Loucy (cell line): ENCODE measurements around the gene PEX14.

Source experiments
- H2AFZ ChIP-seq: fragments of 200-600 bp; sonication (generic); 2 replicates; pipeline ENCODE4 v1.6.0; 2016; ENCODE audit warnings: antibody characterized with exemption, mild to moderate bottlenecking, low read length, moderate library complexity
- H3F3A ChIP-seq: fragments of 200-600 bp; 2 replicates; pipeline ENCODE4 v1.6.0; 2016; ENCODE audit warnings: antibody characterized with exemption, low read depth, mild to moderate bottlenecking
- H3K27me3 ChIP-seq: fragments of 200-600 bp; sonication (generic); 2 replicates; pipeline ENCODE4 v1.6.1; 2014; ENCODE audit warnings: low read length, mild to moderate bottlenecking; ENCODE audit not compliant: insufficient read depth, poor library complexity, severe bottlenecking
- H3K36me3 ChIP-seq: fragments of 200-600 bp; sonication (generic); 2 replicates; pipeline ENCODE4 v1.6.1; 2016; ENCODE audit warnings: low read length; ENCODE audit not compliant: insufficient read depth
- H3K4me1 ChIP-seq: fragments of 200-600 bp; sonication (generic); 2 replicates; pipeline ENCODE4 v1.5.1; 2014; ENCODE audit warnings: low read length, mild to moderate bottlenecking; ENCODE audit not compliant: insufficient read depth, poor library complexity, severe bottlenecking
- H3K4me2 ChIP-seq: fragments of 200-600 bp; sonication (generic); 2 replicates; pipeline ENCODE4 v1.6.0; 2014; ENCODE audit warnings: antibody characterized with exemption, low read length, low read depth, mild to moderate bottlenecking; ENCODE audit not compliant: poor library complexity, severe bottlenecking
- H3K4me3 ChIP-seq: fragments of 200-600 bp; sonication (generic); 2 replicates; pipeline ENCODE4 v1.5.1; 2014; ENCODE audit warnings: low read length, mild to moderate bottlenecking, mixed read lengths; ENCODE audit not compliant: poor library complexity, severe bottlenecking
- H3K79me2 ChIP-seq: fragments of 200-600 bp; sonication (generic); 2 replicates; pipeline ENCODE4 v1.6.1; 2014; ENCODE audit warnings: low read length; ENCODE audit not compliant: insufficient read depth
- H3K9ac ChIP-seq: fragments of 200-600 bp; sonication (generic); 2 replicates; pipeline ENCODE4 v1.6.0; 2014; ENCODE audit warnings: mild to moderate bottlenecking, low read depth, low read length, moderate library complexity; ENCODE audit not compliant: poor library complexity, severe bottlenecking
- H3K9me2 ChIP-seq: fragments of 200-600 bp; sonication (generic); replicated peaks from 2 replicates; pipeline ENCODE4 v1.6.1; 2016; ENCODE audit warnings: low read depth, low read length, mixed read lengths
- H3K9me3 ChIP-seq: fragments of 200-600 bp; sonication (generic); 2 replicates; pipeline ENCODE4 v1.6.1; 2014; ENCODE audit warnings: mild to moderate bottlenecking, antibody characterized with exemption, low read length, low read depth; ENCODE audit not compliant: insufficient read depth
- H4K20me1 ChIP-seq: fragments of 200-600 bp; sonication (generic); 2 replicates; pipeline ENCODE4 v1.6.0; 2014; ENCODE audit warnings: antibody characterized with exemption, low read length, mild to moderate bottlenecking; ENCODE audit not compliant: insufficient read depth, poor library complexity, severe bottlenecking
- EZH2phosphoT487 ChIP-seq: fragments of 200-600 bp; IDR thresholded peaks from 2 replicates; pipeline ENCODE4 v1.6.1; 2018; ENCODE audit warnings: antibody characterized with exemption, mild to moderate bottlenecking, moderate library complexity, borderline replicate concordance
- TF ChIP-seq, protein P1 (sequence below): fragments of 200-600 bp; sonication (generic); conservative IDR thresholded peaks from 2 replicates; pipeline ENCODE4 v1.5.1; 2014; ENCODE audit warnings: mild to moderate bottlenecking, antibody characterized with exemption, low read length

Gene PEX14

DNA sequence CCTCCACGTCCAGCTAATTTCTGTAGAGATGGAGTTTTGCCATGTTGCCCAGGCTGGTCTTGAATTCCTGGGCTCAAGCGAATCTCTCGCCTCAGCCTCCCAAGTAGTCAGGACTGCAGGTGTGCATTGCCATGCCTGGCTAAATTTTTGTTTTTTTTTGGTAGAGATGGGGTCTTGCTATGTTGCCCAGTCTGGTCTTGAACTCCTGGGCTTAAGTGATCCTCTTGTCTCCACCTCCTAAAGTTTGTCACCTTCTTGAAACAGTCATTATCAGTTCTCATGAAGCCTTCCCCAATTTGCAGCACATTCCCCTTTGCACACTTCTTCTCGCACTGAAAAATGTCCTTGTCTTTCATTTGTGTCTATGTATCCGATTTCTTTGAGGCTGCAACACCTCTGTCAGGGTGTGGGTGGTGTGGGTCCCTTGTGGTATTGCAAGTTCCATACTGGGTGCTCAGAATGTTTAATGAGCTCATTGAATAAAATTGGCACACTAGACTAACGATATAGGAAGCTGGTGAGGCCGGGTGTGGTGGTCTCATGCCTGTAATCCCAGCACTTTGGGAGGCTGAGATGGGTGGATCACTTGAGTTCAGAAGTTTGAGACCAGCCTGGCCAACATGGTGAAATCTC lies 27.8 kb upstream of the PEX14 start:
- no peaks in the 10 kb centered on the region for H3K4me1 ChIP-seq
- no peak overlapping the region for H2AFZ ChIP-seq
- no peak overlapping the region for H3K9ac ChIP-seq
- H4K20me1 ChIP-seq, result no peaks in the 10 kb centered on the region
- H3K36me3 ChIP-seq, result no peaks in the 10 kb centered on the region
- H3K4me3 ChIP-seq, result no peak overlapping the region
- H3F3A ChIP-seq, result no peaks in the 10 kb centered on the region
- no peaks in the 10 kb centered on the region for H3K9me2 ChIP-seq
- TF ChIP-seq, protein P1, sequence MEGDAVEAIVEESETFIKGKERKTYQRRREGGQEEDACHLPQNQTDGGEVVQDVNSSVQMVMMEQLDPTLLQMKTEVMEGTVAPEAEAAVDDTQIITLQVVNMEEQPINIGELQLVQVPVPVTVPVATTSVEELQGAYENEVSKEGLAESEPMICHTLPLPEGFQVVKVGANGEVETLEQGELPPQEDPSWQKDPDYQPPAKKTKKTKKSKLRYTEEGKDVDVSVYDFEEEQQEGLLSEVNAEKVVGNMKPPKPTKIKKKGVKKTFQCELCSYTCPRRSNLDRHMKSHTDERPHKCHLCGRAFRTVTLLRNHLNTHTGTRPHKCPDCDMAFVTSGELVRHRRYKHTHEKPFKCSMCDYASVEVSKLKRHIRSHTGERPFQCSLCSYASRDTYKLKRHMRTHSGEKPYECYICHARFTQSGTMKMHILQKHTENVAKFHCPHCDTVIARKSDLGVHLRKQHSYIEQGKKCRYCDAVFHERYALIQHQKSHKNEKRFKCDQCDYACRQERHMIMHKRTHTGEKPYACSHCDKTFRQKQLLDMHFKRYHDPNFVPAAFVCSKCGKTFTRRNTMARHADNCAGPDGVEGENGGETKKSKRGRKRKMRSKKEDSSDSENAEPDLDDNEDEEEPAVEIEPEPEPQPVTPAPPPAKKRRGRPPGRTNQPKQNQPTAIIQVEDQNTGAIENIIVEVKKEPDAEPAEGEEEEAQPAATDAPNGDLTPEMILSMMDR, result no peak
- TF ChIP-seq EZH2phosphoT487, result no peak
- no peak overlapping the region for H3K4me2 ChIP-seq
- H3K9me3 ChIP-seq, result no peaks in the 10 kb centered on the region
- H3K27me3 ChIP-seq, result no peaks in the 10 kb centered on the region
- H3K79me2 ChIP-seq, result no peaks in the 10 kb centered on the region

DNA sequence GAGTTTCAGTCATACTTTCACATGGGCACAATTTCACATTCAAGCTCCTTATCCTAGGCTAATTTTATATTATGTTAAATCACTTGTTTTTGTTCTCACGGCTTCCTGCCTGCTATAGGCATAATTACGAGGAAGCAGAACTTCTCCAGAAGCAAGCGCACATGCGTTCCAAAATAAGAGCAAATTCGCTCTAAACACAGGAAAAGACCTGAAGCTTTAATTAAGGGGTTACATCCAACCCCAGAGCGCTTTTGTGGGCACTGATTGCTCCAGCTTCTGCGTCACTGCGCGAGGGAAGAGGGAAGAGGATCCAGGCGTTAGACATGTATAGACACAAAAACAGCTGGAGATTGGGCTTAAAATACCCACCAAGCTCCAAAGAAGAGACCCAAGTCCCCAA lies 25.0 kb upstream of the PEX14 start, which contains the start of gene CORT:
CORT (plus strand) TSS at position 281 of the 400 bp plus-strand sequence. CDS start 193 bp downstream, outside the sequence.
- Histone ChIP-seq H3F3A (no peaks in the 10 kb centered on the region), H3K9ac (no peak within 1 kb of the TSS), H3K79me2 (no peaks in the 10 kb centered on the region), H3K9me2 (no peaks in the 10 kb centered on the region), H4K20me1 (no peaks in the 10 kb centered on the region), H2AFZ (no peak within 1 kb of the TSS), H3K4me1 (no peaks in the 10 kb centered on the region), H3K27me3 (no peaks in the 10 kb centered on the region), H3K36me3 (no peaks in the 10 kb centered on the region), H3K9me3 (no peaks in the 10 kb centered on the region), H3K4me2 (no peak within 1 kb of the TSS), H3K4me3 (no peak within 1 kb of the TSS)
- TF ChIP-seq, protein P1, result no peak
- no peak for TF ChIP-seq EZH2phosphoT487

DNA sequence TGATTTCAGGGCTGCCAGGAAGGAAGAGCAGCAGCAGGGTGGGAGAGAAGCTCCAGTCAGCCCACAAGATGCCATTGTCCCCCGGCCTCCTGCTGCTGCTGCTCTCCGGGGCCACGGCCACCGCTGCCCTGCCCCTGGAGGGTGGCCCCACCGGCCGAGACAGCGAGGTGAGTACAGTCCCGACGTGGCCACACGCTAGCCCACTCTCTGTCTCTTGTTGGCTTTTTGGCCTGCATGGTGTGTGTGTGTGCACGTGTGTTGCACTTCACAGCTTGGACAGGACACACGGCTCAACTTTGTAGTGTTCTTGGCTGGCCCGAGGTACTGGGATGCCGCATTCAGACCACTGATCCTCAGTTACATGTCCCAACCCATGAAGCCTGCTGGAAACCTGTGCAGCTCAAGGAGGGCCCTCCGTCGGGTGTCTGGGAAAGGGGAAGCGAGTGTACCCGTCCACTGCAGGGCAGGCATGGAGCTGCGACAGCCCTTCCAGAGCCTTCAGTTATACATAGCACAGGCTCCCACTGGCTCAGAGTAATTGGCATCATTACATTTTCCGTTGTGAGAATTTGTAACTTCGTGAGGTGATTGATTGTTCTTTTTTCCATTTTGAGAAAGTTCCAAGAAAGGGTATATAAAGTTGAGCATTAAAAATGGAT lies 24.5 kb upstream of the PEX14 start:
- Histone ChIP-seq H3F3A (no peaks in the 10 kb centered on the region), H3K4me2 (no peak overlapping the region), H3K4me1 (no peaks in the 10 kb centered on the region), H3K9me3 (no peaks in the 10 kb centered on the region), H3K4me3 (no peak overlapping the region), H3K9ac (no peak overlapping the region), H3K36me3 (no peaks in the 10 kb centered on the region), H2AFZ (no peak overlapping the region), H4K20me1 (no peaks in the 10 kb centered on the region), H3K79me2 (no peaks in the 10 kb centered on the region), H3K27me3 (no peaks in the 10 kb centered on the region), H3K9me2 (no peaks in the 10 kb centered on the region)
- TF ChIP-seq, protein P1, result no peak
- no peak for TF ChIP-seq EZH2phosphoT487
